Astrocyte (in vitro differentiated cells and primary cell): Measurements from ENCODE around the gene ADARB2. TPM values are rescaled to one million over a fixed set of nuclear protein-coding genes. Genes with fewer than 3 reads are reported as not detected.
A peak's percentile ranks its signal among the peaks of the same experiment; 100 is the strongest.

ENCODE experiments used
- DNase-seq: peaks from one replicate; pipeline ENCODE4 v3.0.0-alpha.2; 2010; ENCODE audit warnings: low read depth
- FAIRE-seq: peaks from 2 replicates; lab custom pipeline; 2011; peaks lifted over from hg19 to GRCh38; lab: Jason Lieb, UNC
- H2AFZ ChIP-seq: 2 replicates; pipeline ENCODE4 v1.6.0; 2012; ENCODE audit warnings: low read depth, low read length, inconsistent platforms
- H3K27ac ChIP-seq: 2 replicates; pipeline ENCODE4 v1.5.1; 2011; ENCODE audit warnings: low read depth, low read length, inconsistent platforms
- H3K27me3 ChIP-seq: 2 replicates; pipeline ENCODE4 v1.6.0; 2011; ENCODE audit warnings: low read length, inconsistent platforms; ENCODE audit not compliant: insufficient read depth
- H3K36me3 ChIP-seq: 2 replicates; pipeline ENCODE4 v1.5.1; 2011; ENCODE audit warnings: low read length, inconsistent platforms; ENCODE audit not compliant: insufficient read depth
- H3K4me1 ChIP-seq: 2 replicates; pipeline ENCODE4 v1.5.1; 2011; ENCODE audit warnings: low read length, inconsistent platforms; ENCODE audit not compliant: insufficient read depth
- H3K4me2 ChIP-seq: 2 replicates; pipeline ENCODE4 v1.6.0; 2012; ENCODE audit warnings: low read length, inconsistent platforms
- H3K4me3 ChIP-seq: 2 replicates; pipeline ENCODE4 v1.5.1; 2011; ENCODE audit warnings: low read depth, mild to moderate bottlenecking, low read length, inconsistent platforms; ENCODE audit not compliant: insufficient read depth
- H3K79me2 ChIP-seq: 2 replicates; pipeline ENCODE4 v1.6.0; 2012; ENCODE audit warnings: mild to moderate bottlenecking, low read length, inconsistent platforms; ENCODE audit not compliant: insufficient read depth
- H3K9ac ChIP-seq: 2 replicates; pipeline ENCODE4 v1.6.0; 2012; ENCODE audit warnings: mild to moderate bottlenecking, low read length, inconsistent platforms
- H3K9me3 ChIP-seq: 2 replicates; pipeline ENCODE4 v1.5.1; 2012; ENCODE audit warnings: low read depth, mild to moderate bottlenecking, low read length, inconsistent platforms; ENCODE audit not compliant: insufficient read depth
- H4K20me1 ChIP-seq: 2 replicates; pipeline ENCODE4 v1.6.0; 2012; ENCODE audit warnings: low read length, inconsistent platforms; ENCODE audit not compliant: insufficient read depth
- H3K27ac Mint-ChIP-seq: one replicate; pipeline ENCODE4 v1.8.0; 2021; ENCODE audit warnings: mild to moderate bottlenecking, mixed read lengths; ENCODE audit not compliant: unreplicated experiment
- H3K27me3 Mint-ChIP-seq: one replicate; pipeline ENCODE4 v1.8.0; 2021; ENCODE audit warnings: low read depth, mixed read lengths; ENCODE audit not compliant: unreplicated experiment
- H3K36me3 Mint-ChIP-seq: one replicate; pipeline ENCODE4 v1.8.0; 2021; ENCODE audit warnings: low read depth, mixed read lengths; ENCODE audit not compliant: unreplicated experiment
- H3K4me1 Mint-ChIP-seq: one replicate; pipeline ENCODE4 v1.8.0; 2021; ENCODE audit warnings: low read depth, mixed read lengths; ENCODE audit not compliant: unreplicated experiment
- H3K4me3 Mint-ChIP-seq: one replicate; pipeline ENCODE4 v1.8.0; 2021; ENCODE audit warnings: mild to moderate bottlenecking, moderate library complexity, mixed read lengths; ENCODE audit not compliant: unreplicated experiment
- H3K9me3 Mint-ChIP-seq: one replicate; pipeline ENCODE4 v1.8.0; 2021; ENCODE audit warnings: mild to moderate bottlenecking, mixed read lengths; ENCODE audit not compliant: unreplicated experiment
- EZH2 ChIP-seq: IDR thresholded peaks from 2 replicates; pipeline ENCODE4 v1.6.1; 2012; ENCODE audit warnings: mild to moderate bottlenecking, low read length, inconsistent platforms; ENCODE audit not compliant: insufficient read depth
- total RNA-seq: library from RNA; stranded (reverse); gene quantifications from 2 replicates; pipeline ENCODE4 v1.2.1, GENCODE V29; 2021
- TF ChIP-seq, protein P1 (sequence below): IDR thresholded peaks from 2 replicates; pipeline ENCODE4 v1.5.1; 2011; ENCODE audit warnings: low read depth, mild to moderate bottlenecking, inconsistent platforms, low read length, moderate library complexity; ENCODE audit not compliant: insufficient read depth

ADARB2 gene
- total RNA-seq, 1 donor from 2014 or later = 0.18 TPM

DNA sequence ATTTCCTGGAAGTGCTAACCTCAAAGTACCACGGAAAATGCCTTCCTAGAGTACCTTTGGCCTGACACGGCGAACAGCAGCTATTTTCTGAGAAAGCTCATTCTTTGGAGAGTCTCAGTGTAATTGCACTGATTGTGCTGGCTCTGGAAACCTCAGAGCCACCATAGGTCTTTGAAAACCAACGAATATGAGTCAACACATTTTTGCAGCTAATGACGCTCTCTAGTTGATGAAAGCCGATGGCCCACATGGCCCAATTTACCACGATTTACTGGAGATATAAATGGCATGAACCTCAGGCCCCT lies 187.1 kb downstream of the ADARB2 start:
- TF ChIP-seq, protein P1, sequence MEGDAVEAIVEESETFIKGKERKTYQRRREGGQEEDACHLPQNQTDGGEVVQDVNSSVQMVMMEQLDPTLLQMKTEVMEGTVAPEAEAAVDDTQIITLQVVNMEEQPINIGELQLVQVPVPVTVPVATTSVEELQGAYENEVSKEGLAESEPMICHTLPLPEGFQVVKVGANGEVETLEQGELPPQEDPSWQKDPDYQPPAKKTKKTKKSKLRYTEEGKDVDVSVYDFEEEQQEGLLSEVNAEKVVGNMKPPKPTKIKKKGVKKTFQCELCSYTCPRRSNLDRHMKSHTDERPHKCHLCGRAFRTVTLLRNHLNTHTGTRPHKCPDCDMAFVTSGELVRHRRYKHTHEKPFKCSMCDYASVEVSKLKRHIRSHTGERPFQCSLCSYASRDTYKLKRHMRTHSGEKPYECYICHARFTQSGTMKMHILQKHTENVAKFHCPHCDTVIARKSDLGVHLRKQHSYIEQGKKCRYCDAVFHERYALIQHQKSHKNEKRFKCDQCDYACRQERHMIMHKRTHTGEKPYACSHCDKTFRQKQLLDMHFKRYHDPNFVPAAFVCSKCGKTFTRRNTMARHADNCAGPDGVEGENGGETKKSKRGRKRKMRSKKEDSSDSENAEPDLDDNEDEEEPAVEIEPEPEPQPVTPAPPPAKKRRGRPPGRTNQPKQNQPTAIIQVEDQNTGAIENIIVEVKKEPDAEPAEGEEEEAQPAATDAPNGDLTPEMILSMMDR = no peak
- no peak for TF ChIP-seq EZH2
- H3K79me2 ChIP-seq = no peaks in the 10 kb centered on the region
- no peaks in the 10 kb centered on the region for H4K20me1 ChIP-seq
- peaks cover 8% of the 10 kb centered on the region for H3K9me3 ChIP-seq
- H3K9ac ChIP-seq = no peak overlapping the region
- Mint-ChIP-seq H3K27ac (peak overlapping the region; percentile 28), H3K36me3 (no peaks in the 10 kb centered on the region), H3K27me3 (peaks cover 43% of the 10 kb centered on the region), H3K4me1 (peaks cover 2% of the 10 kb centered on the region), H3K4me3 (no peak overlapping the region), H3K9me3 (peaks cover 12% of the 10 kb centered on the region)
- DNase-seq (no peak), FAIRE-seq (no peak)
- no peak overlapping the region for H2AFZ ChIP-seq
- no peaks in the 10 kb centered on the region for H3K27me3 ChIP-seq
- H3K4me3 ChIP-seq = no peak overlapping the region
- H3K4me2 ChIP-seq = no peak overlapping the region
- no peak overlapping the region for H3K27ac ChIP-seq
- H3K36me3 ChIP-seq = no peaks in the 10 kb centered on the region
- no peaks in the 10 kb centered on the region for H3K4me1 ChIP-seq

DNA sequence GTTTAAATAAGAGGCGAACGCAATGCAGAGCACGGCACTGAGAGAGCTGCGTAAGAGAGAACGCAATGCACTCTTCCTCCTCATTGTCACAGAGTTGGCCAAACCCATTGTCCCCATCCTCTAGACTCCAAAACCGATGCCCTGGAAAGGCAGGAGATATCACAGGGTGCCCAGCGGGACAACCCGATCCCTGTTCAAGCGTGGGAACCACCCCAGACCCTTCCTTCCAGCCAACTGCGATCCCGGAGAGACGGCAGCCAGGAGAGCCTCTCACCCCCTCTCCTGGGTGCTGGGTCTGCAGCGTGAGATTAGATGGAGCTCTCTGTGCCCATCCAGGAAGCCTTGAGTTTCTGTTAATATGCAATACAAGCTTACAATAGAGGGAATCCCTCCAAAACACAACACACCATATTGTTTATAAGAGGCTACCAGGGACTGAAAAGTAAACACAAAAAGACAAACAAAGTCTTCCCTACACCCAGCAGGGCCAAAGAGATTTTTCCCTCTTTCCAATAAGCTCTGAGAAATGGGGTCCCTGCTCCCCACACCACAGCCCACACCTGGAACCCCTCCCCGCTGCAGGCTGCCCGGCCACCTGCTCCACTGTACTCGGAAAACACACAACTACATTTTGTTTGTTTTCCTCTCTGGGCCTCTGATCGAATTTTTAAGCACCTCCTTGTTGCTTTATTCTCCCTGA lies 187.6 kb downstream of the ADARB2 start:
- Mint-ChIP-seq H3K27me3 (peaks cover 46% of the 10 kb centered on the region), H3K36me3 (no peaks in the 10 kb centered on the region), H3K4me3 (no peak overlapping the region), H3K27ac (no peak overlapping the region), H3K9me3 (peaks cover 12% of the 10 kb centered on the region), H3K4me1 (peaks cover 2% of the 10 kb centered on the region)
- no peaks in the 10 kb centered on the region for H3K27me3 ChIP-seq
- no peak overlapping the region for H3K27ac ChIP-seq
- H4K20me1 ChIP-seq = no peaks in the 10 kb centered on the region
- H2AFZ ChIP-seq = no peak overlapping the region
- H3K9ac ChIP-seq = no peak overlapping the region
- DNase-seq = no peak
- no peaks in the 10 kb centered on the region for H3K79me2 ChIP-seq
- H3K36me3 ChIP-seq = no peaks in the 10 kb centered on the region
- no peaks in the 10 kb centered on the region for H3K4me1 ChIP-seq
- FAIRE-seq = no peak
- H3K4me3 ChIP-seq = no peak overlapping the region
- no peak overlapping the region for H3K4me2 ChIP-seq
- TF ChIP-seq EZH2 = no peak
- TF ChIP-seq, protein P1 = no peak
- H3K9me3 ChIP-seq = peaks cover 8% of the 10 kb centered on the region

DNA sequence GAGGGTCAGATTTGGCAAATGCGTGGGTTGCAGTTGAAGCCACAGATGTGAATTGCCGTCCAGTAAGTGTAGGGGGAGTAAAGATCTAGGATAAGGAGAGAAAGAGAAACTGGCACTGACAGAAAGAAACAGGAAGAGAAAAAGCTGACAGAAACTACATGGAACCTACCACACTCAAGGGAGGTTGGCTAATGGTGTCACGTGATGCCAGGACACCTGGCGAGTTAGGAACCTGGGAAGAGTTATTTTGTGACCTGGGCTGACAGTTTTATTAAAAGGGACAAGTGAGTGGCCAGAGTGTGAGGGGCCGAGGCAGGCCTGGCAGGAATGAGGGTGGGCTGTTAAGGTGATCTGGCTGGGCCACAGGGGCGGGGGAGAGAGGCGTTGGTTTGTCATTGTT lies 188.7 kb downstream of the ADARB2 start:
- Histone ChIP-seq H3K79me2 (no peaks in the 10 kb centered on the region), H3K9ac (no peak overlapping the region), H4K20me1 (no peaks in the 10 kb centered on the region), H3K36me3 (no peaks in the 10 kb centered on the region), H3K27me3 (no peaks in the 10 kb centered on the region), H3K4me1 (no peaks in the 10 kb centered on the region), H3K27ac (no peak overlapping the region), H3K4me2 (no peak overlapping the region), H3K9me3 (peaks cover 8% of the 10 kb centered on the region), H2AFZ (no peak overlapping the region), H3K4me3 (no peak overlapping the region)
- Mint-ChIP-seq H3K4me3 (no peak overlapping the region), H3K36me3 (no peaks in the 10 kb centered on the region), H3K27me3 (peaks cover 37% of the 10 kb centered on the region), H3K27ac (no peak overlapping the region), H3K4me1 (peaks cover 2% of the 10 kb centered on the region), H3K9me3 (peaks cover 12% of the 10 kb centered on the region)
- DNase-seq (no peak), FAIRE-seq (no peak)
- TF ChIP-seq, protein P1 = no peak
- TF ChIP-seq EZH2 = no peak
